Trophoblast cell (in vitro differentiated cells and primary cell): ENCODE measurements around the gene THAP4.

Experiments
- DNase-seq, 2 donors: peaks; one replicate each; pipeline ENCODE4 v3.0.0-alpha.2; 2016
- H2AFZ ChIP-seq: 2 replicates; pipeline ENCODE4 v1.6.1; 2013; ENCODE audit warnings: low read length, moderate library complexity, mild to moderate bottlenecking; ENCODE audit not compliant: insufficient read depth, poor library complexity
- H2AK5ac ChIP-seq: 2 replicates; pipeline ENCODE4 v1.6.1; 2013; ENCODE audit warnings: mild to moderate bottlenecking, low read length
- H2BK120ac ChIP-seq: 2 replicates; pipeline ENCODE4 v1.6.1; 2013; ENCODE audit warnings: low read length, mild to moderate bottlenecking, moderate library complexity; ENCODE audit not compliant: insufficient read depth, poor library complexity
- H2BK12ac ChIP-seq: 2 replicates; pipeline ENCODE4 v1.6.1; 2013; ENCODE audit warnings: mild to moderate bottlenecking, low read length, moderate library complexity
- H2BK5ac ChIP-seq: 2 replicates; pipeline ENCODE4 v1.6.1; 2013; ENCODE audit warnings: low read length, low read depth, moderate library complexity, mild to moderate bottlenecking; ENCODE audit not compliant: poor library complexity
- H3K14ac ChIP-seq: 2 replicates; pipeline ENCODE4 v1.6.1; 2013; ENCODE audit warnings: mild to moderate bottlenecking, low read length
- H3K18ac ChIP-seq: 2 replicates; pipeline ENCODE4 v1.6.1; 2013; ENCODE audit warnings: mild to moderate bottlenecking, low read length
- H3K23ac ChIP-seq: 2 replicates; pipeline ENCODE4 v1.6.1; 2013; ENCODE audit warnings: low read length
- H3K27ac ChIP-seq: 2 replicates; pipeline ENCODE4 v1.5.1; 2013; ENCODE audit warnings: low read depth, mild to moderate bottlenecking, inconsistent platforms, low read length, moderate library complexity
- H3K27me3 ChIP-seq: 2 replicates; pipeline ENCODE4 v1.6.1; 2013; ENCODE audit warnings: inconsistent platforms, mild to moderate bottlenecking, low read length, moderate library complexity; ENCODE audit not compliant: insufficient read depth
- H3K36me3 ChIP-seq, 2 experiments: 1 replicate in 1 of 2; 2 replicates in 1 of 2; pipeline ENCODE4 v1.6.1; 2013; ENCODE audit warnings: low read length in 2 of 2, mild to moderate bottlenecking in 2 of 2, moderate library complexity in 1 of 2; ENCODE audit not compliant: insufficient read depth in 2 of 2, control insufficient read depth in 1 of 2
- H3K4ac ChIP-seq: 2 replicates; pipeline ENCODE4 v1.6.1; 2013; ENCODE audit warnings: low read depth, mild to moderate bottlenecking, low read length, moderate library complexity
- H3K4me1 ChIP-seq, 2 experiments: 1 replicate in 1 of 2; 2 replicates in 1 of 2; pipeline ENCODE4 v1.6.1; 2013; ENCODE audit warnings: low read length in 2 of 2, mild to moderate bottlenecking in 2 of 2, moderate library complexity in 1 of 2; ENCODE audit not compliant: insufficient read depth in 2 of 2, control insufficient read depth in 1 of 2
- H3K4me2 ChIP-seq: 2 replicates; pipeline ENCODE4 v1.6.1; 2013; ENCODE audit warnings: inconsistent platforms, mild to moderate bottlenecking, low read length, moderate library complexity
- H3K4me3 ChIP-seq: 2 replicates; pipeline ENCODE4 v1.5.1; 2013; ENCODE audit warnings: mild to moderate bottlenecking, low read depth, low read length, inconsistent platforms
- H3K79me1 ChIP-seq: one replicate; pipeline ENCODE4 v1.6.1; 2013; ENCODE audit warnings: low read length
- H3K79me2 ChIP-seq: 2 replicates; pipeline ENCODE4 v1.6.1; 2013; ENCODE audit warnings: low read length, mild to moderate bottlenecking; ENCODE audit not compliant: control insufficient read depth, insufficient read depth, poor library complexity
- H3K9ac ChIP-seq: 2 replicates; pipeline ENCODE4 v1.6.1; 2013; ENCODE audit warnings: mild to moderate bottlenecking, low read length
- H3K9me3 ChIP-seq: 2 replicates; pipeline ENCODE4 v1.6.1; 2013; ENCODE audit warnings: low read depth, mild to moderate bottlenecking, control low read depth, inconsistent platforms, low read length; ENCODE audit not compliant: insufficient read depth
- H4K12ac ChIP-seq: 2 replicates; pipeline ENCODE4 v1.6.1; 2013; ENCODE audit warnings: low read depth, mild to moderate bottlenecking, low read length, moderate library complexity
- H4K8ac ChIP-seq: 2 replicates; pipeline ENCODE4 v1.6.1; 2013; ENCODE audit warnings: low read depth, mild to moderate bottlenecking, low read length, moderate library complexity
- H4K91ac ChIP-seq: one replicate; pipeline ENCODE4 v1.6.1; 2013; ENCODE audit warnings: low read depth, mild to moderate bottlenecking, low read length, moderate library complexity
- WGBS: extraction: QIAGEN DNeasy Blood & Tissue Kit; methylation state at CpG from one replicate; pipeline ENCODE4 v1.1.7; 2013; ENCODE audit warnings: missing lambda C conversion rate; ENCODE audit not compliant: insufficient read length, insufficient coverage; ENCODE audit errors: extremely low coverage; 5-methylcytosine and 5-hydroxymethylcytosine counted together

THAP4 gene

GRCh38 chr2:241563031-241563507, 73.9 kb downstream of the THAP4 start:
- peak overlapping the region; percentile 87 for H3K18ac ChIP-seq
- H3K4ac ChIP-seq, result no peak overlapping the region
- H2AK5ac ChIP-seq, result peak overlapping the region; percentile 26
- no peak overlapping the region for H4K12ac ChIP-seq
- no peak overlapping the region for H3K4me2 ChIP-seq
- no peaks in the 10 kb centered on the region for H3K27me3 ChIP-seq
- H3K9ac ChIP-seq, result no peak overlapping the region
- H4K8ac ChIP-seq, result no peak overlapping the region
- no peak overlapping the region for H3K14ac ChIP-seq
- peaks cover 6% of the 10 kb centered on the region for H3K9me3 ChIP-seq
- peaks cover 24 to 30% of the 10 kb centered on the region in 2 experiments for H3K36me3 ChIP-seq
- no peak overlapping the region for H3K27ac ChIP-seq
- H3K23ac ChIP-seq, result no peak overlapping the region
- peaks cover 48 to 53% of the 10 kb centered on the region in 2 experiments for H3K4me1 ChIP-seq
- no peak overlapping the region for H2BK12ac ChIP-seq
- peaks cover 29% of the 10 kb centered on the region for H3K79me1 ChIP-seq
- peaks cover 25% of the 10 kb centered on the region for H3K79me2 ChIP-seq
- no peak overlapping the region for H2AFZ ChIP-seq
- no CpG with 5 or more reads among the region's 13 CpGs for WGBS
- H2BK5ac ChIP-seq, result no peak overlapping the region
- DNase-seq, result no peak
- no peak overlapping the region for H2BK120ac ChIP-seq
- H3K4me3 ChIP-seq, result peak overlapping the region; percentile 21
- H4K91ac ChIP-seq, result no peak overlapping the region

GRCh38 chr2:241562269-241562891, 74.6 kb downstream of the THAP4 start:
- Histone ChIP-seq H3K27ac (peak overlapping the region; percentile 9), H2BK120ac (peak overlapping the region; percentile 8), H2AFZ (no peak overlapping the region), H3K9me3 (peaks cover 4% of the 10 kb centered on the region), H2AK5ac (peak overlapping the region; percentile 3), H3K4ac (peak overlapping the region; percentile 62), H3K36me3 (peaks cover 22 to 27% of the 10 kb centered on the region in 2 experiments), H3K4me1 (peaks cover 48 to 53% of the 10 kb centered on the region in 2 experiments), H3K14ac (peak overlapping the region; percentile 49), H3K4me3 (no peak overlapping the region), H4K91ac (peak overlapping the region; percentile 31), H3K27me3 (no peaks in the 10 kb centered on the region), H2BK5ac (peak overlapping the region; percentile 18), H3K23ac (no peak overlapping the region), H3K79me2 (peaks cover 25% of the 10 kb centered on the region), H3K4me2 (peak overlapping the region; percentile 44), H4K12ac (no peak overlapping the region), H3K9ac (no peak overlapping the region), H4K8ac (peak overlapping the region; percentile 38), H3K79me1 (peaks cover 29% of the 10 kb centered on the region), H3K18ac (peak overlapping the region; percentile 87), H2BK12ac (peak overlapping the region; percentile 43)
- DNase-seq, result peak; percentile 28 to 30
- no CpG with 5 or more reads among the region's 23 CpGs for WGBS

GRCh38 chr2:241561832-241562231, 75.1 kb downstream of the THAP4 start:
- Histone ChIP-seq H3K18ac (peak overlapping the region; percentile 2), H3K79me1 (peaks cover 29% of the 10 kb centered on the region), H4K12ac (no peak overlapping the region), H3K23ac (no peak overlapping the region), H2AK5ac (no peak overlapping the region), H3K36me3 (peaks cover 22 to 27% of the 10 kb centered on the region in 2 experiments), H3K14ac (peak overlapping the region; percentile 7), H2AFZ (no peak overlapping the region), H3K27ac (peak overlapping the region; percentile 20), H4K91ac (peak overlapping the region; percentile 71), H3K4me1 (peaks cover 48 to 53% of the 10 kb centered on the region in 2 experiments), H3K9me3 (peaks cover 4% of the 10 kb centered on the region), H3K4me3 (no peak overlapping the region), H3K27me3 (no peaks in the 10 kb centered on the region), H2BK12ac (no peak overlapping the region), H2BK5ac (no peak overlapping the region), H3K4ac (peak overlapping the region; percentile 62), H3K4me2 (peak overlapping the region; percentile 44), H3K79me2 (peaks cover 25% of the 10 kb centered on the region), H2BK120ac (peak overlapping the region; percentile 37), H3K9ac (no peak overlapping the region), H4K8ac (no peak overlapping the region)
- DNase-seq, result peak; percentile 63 to 84
- no CpG with 5 or more reads among the region's 18 CpGs for WGBS

GRCh38 chr2:241560883-241561474, 76.0 kb downstream of the THAP4 start:
- Histone ChIP-seq H4K8ac (peak overlapping the region; percentile 48), H3K27me3 (no peaks in the 10 kb centered on the region), H3K9ac (no peak overlapping the region), H4K91ac (peak overlapping the region; percentile 96), H2BK120ac (peak overlapping the region; percentile 48), H3K4me2 (peak overlapping the region; percentile 58), H3K4me3 (no peak overlapping the region), H3K18ac (peak overlapping the region; percentile 92), H4K12ac (peak overlapping the region; percentile 11), H3K9me3 (peaks cover 4% of the 10 kb centered on the region), H3K27ac (peak overlapping the region; percentile 78), H3K79me2 (peaks cover 25% of the 10 kb centered on the region), H3K4me1 (peaks cover 48 to 53% of the 10 kb centered on the region in 2 experiments), H2BK5ac (peak overlapping the region; percentile 58), H3K23ac (no peak overlapping the region), H2AK5ac (peak overlapping the region; percentile 80), H2BK12ac (peak overlapping the region; percentile 86), H2AFZ (peak overlapping the region; percentile 32), H3K4ac (peak overlapping the region; percentile 57), H3K14ac (peak overlapping the region; percentile 95), H3K36me3 (peaks cover 22 to 27% of the 10 kb centered on the region in 2 experiments), H3K79me1 (peaks cover 29% of the 10 kb centered on the region)
- DNase-seq, result no peak
- WGBS, result no CpG with 5 or more reads among the region's 19 CpGs
